ENCODE results near the gene PDLIM5. TPM values are rescaled to one million over a fixed set of nuclear protein-coding genes. Genes with fewer than 3 reads are reported as not detected.

The PDLIM5 gene
- total RNA-seq, 6 experiments from 2014 or later, result 152 to 240 (median 171) TPM

- Mint-ChIP-seq H3K9me3 (peaks cover 35% of the 10 kb centered on the region), H3K27ac (no peak overlapping the region), H3K27me3 (ENCODE audit: insufficient read depth) (no peaks in the 10 kb centered on the region; the same call in 1 of the 2 replicates), H3K4me3 (no peak overlapping the region), H3K36me3 (ENCODE audit: low read depth) (peaks cover 32% of the 10 kb centered on the region), H3K4me1 (ENCODE audit: low read depth) (peaks cover 15% of the 10 kb centered on the region)
- DNase-seq, result no peak
- no peak for TF ChIP-seq CTCF (IDR thresholded peaks at IDR 0.05)
Observed at GRCh38 chr4:94428884-94429283, 22.9 kb upstream of the PDLIM5 start.

- Mint-ChIP-seq H3K27ac (no peak overlapping the region; the same call in 1 of the 2 replicates), H3K4me3 (no peak overlapping the region), H3K27me3 (ENCODE audit: insufficient read depth) (no peaks in the 10 kb centered on the region; the same call in 1 of the 2 replicates), H3K9me3 (peaks cover 20% of the 10 kb centered on the region), H3K36me3 (ENCODE audit: low read depth) (peaks cover 16% of the 10 kb centered on the region), H3K4me1 (ENCODE audit: low read depth) (peaks cover 15% of the 10 kb centered on the region)
- no peak for TF ChIP-seq CTCF (IDR thresholded peaks at IDR 0.05)
- peak; percentile 44 for DNase-seq
Observed at GRCh38 chr4:94430406-94430805, 21.3 kb upstream of the PDLIM5 start.

GRCh38 chr4:94431388-94431787 lies 20.4 kb upstream of the PDLIM5 start:
- DNase-seq, result no peak
- H3K9me3 Mint-ChIP-seq, result peaks cover 11% of the 10 kb centered on the region
- H3K27me3 Mint-ChIP-seq (ENCODE audit: insufficient read depth), result no peaks in the 10 kb centered on the region
- H3K36me3 Mint-ChIP-seq (ENCODE audit: low read depth), result peaks cover 11% of the 10 kb centered on the region
- no peak overlapping the region for H3K4me3 Mint-ChIP-seq
- no peak overlapping the region for H3K27ac Mint-ChIP-seq
- no peak for TF ChIP-seq CTCF (IDR thresholded peaks at IDR 0.05)
- H3K4me1 Mint-ChIP-seq (ENCODE audit: low read depth), result peaks cover 15% of the 10 kb centered on the region

GRCh38 chr4:94434505-94434904 lies 17.2 kb upstream of the PDLIM5 start:
- DNase-seq, result no peak
- Mint-ChIP-seq H3K27me3 (ENCODE audit: insufficient read depth) (peaks cover 3% of the 10 kb centered on the region; the same call in 1 of the 2 replicates), H3K4me3 (no peak overlapping the region), H3K36me3 (ENCODE audit: low read depth) (no peaks in the 10 kb centered on the region), H3K4me1 (ENCODE audit: low read depth) (peaks cover 10% of the 10 kb centered on the region), H3K27ac (no peak overlapping the region), H3K9me3 (no peaks in the 10 kb centered on the region)
- TF ChIP-seq CTCF (IDR thresholded peaks at IDR 0.05), result no peak

GRCh38 chr4:94435874-94436273 lies 15.9 kb upstream of the PDLIM5 start:
- Mint-ChIP-seq H3K4me1 (ENCODE audit: low read depth) (no peaks in the 10 kb centered on the region), H3K4me3 (no peak overlapping the region), H3K27ac (no peak overlapping the region), H3K27me3 (ENCODE audit: insufficient read depth) (peaks cover 3% of the 10 kb centered on the region; the same call in 1 of the 2 replicates), H3K36me3 (ENCODE audit: low read depth) (no peaks in the 10 kb centered on the region), H3K9me3 (no peaks in the 10 kb centered on the region)
- TF ChIP-seq CTCF (IDR thresholded peaks at IDR 0.05), result no peak
- DNase-seq, result no peak

- no peaks in the 10 kb centered on the region for H3K36me3 Mint-ChIP-seq (ENCODE audit: low read depth)
- no peak for TF ChIP-seq CTCF (IDR thresholded peaks at IDR 0.05)
- H3K4me1 Mint-ChIP-seq (ENCODE audit: low read depth), result no peaks in the 10 kb centered on the region
- no peaks in the 10 kb centered on the region for H3K9me3 Mint-ChIP-seq
- DNase-seq, result no peak
- no peak overlapping the region for H3K27ac Mint-ChIP-seq
- H3K27me3 Mint-ChIP-seq (ENCODE audit: insufficient read depth), result peaks cover 3% of the 10 kb centered on the region; the same call in 1 of the 2 replicates
- no peak overlapping the region for H3K4me3 Mint-ChIP-seq
Observed at GRCh38 chr4:94436512-94436911, 15.2 kb upstream of the PDLIM5 start.

Data from HFFc6 (cell line).